ENCODE measurements around the gene ULK4.

DNA sequence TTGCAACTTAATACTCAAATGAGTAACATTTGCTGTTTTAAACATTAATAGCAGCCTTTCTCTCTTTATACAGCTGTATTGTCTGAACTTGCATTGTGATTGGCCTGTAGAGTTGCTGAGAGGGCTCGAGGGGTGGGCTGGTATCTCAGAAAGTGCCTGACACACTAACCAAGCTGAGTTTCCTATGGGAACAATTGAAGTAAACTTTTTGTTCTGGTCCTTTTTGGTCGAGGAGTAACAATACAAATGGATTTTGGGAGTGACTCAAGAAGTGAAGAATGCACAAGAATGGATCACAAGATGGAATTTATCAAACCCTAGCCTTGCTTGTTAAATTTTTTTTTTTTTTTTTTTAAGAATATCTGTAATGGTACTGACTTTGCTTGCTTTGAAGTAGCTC is 722.3 kb downstream of the ULK4 start:
- TF ChIP-seq, protein P1, sequence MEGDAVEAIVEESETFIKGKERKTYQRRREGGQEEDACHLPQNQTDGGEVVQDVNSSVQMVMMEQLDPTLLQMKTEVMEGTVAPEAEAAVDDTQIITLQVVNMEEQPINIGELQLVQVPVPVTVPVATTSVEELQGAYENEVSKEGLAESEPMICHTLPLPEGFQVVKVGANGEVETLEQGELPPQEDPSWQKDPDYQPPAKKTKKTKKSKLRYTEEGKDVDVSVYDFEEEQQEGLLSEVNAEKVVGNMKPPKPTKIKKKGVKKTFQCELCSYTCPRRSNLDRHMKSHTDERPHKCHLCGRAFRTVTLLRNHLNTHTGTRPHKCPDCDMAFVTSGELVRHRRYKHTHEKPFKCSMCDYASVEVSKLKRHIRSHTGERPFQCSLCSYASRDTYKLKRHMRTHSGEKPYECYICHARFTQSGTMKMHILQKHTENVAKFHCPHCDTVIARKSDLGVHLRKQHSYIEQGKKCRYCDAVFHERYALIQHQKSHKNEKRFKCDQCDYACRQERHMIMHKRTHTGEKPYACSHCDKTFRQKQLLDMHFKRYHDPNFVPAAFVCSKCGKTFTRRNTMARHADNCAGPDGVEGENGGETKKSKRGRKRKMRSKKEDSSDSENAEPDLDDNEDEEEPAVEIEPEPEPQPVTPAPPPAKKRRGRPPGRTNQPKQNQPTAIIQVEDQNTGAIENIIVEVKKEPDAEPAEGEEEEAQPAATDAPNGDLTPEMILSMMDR (IDR thresholded peaks at IDR 0.05; ENCODE audit: insufficient read depth, low read length, poor library complexity, severe bottlenecking) = no peak
- TF ChIP-seq EZH2phosphoT487 (conservative IDR thresholded peaks at IDR 0.05; ENCODE audit: low read length) = no peak

All from SU-DHL-6 (cell line).